NOMO-1 (cell line): ENCODE measurements around the gene PTCH2.
A peak's percentile ranks its signal among the peaks of the same experiment; 100 is the strongest.
"Not testable (repeated sequence)": the region's sequence is repeated elsewhere in the genome, so short reads cannot be mapped to it uniquely, and the experiment has no call there.

Experiments
- DNase-seq, 2 experiments: peaks; one replicate each; lab custom pipeline; 2025; ENCODE audit not compliant: unreplicated experiment in 2 of 2; lab: John Stamatoyannopoulos, UW

PTCH2 gene

DNA sequence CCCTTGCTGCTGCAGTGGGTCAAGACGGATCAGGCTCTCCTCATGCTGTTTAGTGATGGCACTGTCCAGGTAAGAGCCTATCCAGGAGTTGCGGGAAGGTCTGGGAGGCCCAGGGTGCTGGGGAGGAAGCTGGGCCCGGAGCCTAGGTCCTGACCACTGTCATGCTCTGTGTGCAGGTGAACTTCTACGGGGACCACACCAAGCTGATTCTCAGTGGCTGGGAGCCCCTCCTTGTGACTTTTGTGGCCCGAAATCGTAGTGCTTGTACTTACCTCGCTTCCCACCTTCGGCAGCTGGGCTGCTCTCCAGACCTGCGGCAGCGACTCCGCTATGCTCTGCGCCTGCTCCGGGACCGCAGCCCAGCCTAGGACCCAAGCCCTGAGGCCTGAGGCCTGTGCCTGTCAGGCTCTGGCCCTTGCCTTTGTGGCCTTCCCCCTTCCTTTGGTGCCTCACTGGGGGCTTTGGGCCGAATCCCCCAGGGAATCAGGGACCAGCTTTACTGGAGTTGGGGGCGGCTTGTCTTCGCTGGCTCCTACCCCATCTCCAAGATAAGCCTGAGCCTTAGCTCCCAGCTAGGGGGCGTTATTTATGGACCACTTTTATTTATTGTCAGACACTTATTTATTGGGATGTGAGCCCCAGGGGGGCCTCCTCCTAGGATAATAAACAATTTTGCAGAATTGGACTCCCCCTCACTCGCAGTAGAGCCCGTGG is 37.6 kb downstream of the PTCH2 start:
- DNase-seq: no peak

DNA sequence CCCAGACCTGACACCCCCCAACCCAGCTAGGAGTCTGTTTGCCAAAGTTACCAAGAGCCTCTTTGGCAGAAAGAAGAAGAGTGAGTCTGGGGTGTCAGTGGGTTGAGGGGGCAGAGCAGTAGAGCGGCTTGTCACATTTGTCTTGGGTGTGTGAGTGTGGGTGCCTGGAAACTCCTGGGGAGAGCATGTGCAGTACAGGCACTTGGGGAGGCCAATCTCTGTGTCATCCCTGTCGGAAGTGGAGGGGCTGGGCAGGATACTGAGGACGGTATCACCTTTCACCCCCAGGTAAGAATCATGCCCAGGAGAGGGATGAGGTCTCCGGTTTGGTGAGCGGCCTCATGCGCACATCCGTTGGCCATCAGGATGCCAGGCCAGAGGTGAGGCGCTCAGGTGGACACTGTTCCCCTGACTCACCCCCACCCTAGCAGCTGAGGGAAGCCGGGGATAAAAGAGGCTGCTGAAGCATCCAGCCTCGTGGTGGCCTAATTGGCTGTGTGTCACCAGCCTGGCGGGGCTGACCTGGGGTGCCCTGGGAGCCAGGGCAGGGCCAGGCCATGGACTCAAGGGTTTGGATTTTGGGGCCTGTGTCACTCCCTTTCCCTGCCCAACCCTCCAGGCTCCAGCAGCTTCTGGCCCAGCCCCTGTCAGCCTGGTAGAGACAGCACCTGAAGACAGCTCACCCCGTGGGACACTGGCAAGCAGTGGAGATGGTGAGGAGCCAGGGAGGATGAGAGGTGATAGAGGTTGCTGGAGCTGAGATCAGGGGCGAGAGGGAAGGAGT is 39.5 kb downstream of the PTCH2 start:
- DNase-seq: no peak

DNA sequence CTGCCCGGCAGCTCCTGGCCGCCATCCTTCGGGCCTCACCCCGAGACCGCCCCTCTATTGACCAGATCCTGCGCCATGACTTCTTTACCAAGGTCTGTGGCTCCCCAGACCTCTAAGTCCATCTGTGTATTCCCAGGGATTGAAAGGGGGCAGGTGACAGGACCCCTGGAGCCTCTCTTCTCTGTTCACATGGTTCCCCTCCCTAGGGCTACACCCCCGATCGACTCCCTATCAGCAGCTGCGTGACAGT is 40.1 kb downstream of the PTCH2 start:
- DNase-seq: no peak

DNA sequence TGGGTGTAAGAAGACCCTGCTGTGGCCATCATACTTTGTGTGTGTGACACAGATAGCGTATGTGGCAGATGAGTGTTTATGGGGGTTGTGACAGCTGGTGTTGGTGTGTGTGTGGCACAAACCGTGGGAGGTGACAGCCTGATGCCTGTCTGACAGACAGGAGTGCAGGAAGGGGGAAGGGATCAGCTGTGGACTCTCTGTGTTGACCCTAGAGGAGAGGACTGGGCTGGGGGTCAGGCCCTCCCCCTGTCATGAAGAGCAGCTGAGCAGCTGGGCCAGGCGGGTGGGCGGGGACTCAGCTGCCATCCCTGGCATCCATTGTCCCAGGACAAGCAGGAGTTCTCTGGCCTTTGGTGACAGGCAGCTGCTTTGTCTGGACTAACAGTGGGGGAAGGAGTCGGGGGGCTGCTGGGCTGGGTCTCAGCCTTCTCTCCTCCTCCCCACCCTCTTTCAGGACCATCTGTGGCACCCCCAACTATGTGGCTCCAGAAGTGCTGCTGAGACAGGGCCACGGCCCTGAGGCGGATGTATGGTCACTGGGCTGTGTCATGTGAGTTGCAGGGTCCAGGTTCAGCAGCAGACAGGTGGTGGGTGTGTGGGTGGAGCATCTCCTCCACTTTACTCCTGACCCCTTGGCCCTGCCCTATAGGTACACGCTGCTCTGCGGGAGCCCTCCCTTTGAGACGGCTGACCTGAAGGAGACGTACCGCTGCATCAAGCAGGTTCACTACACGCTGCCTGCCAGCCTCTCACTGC is 40.6 kb downstream of the PTCH2 start:
- DNase-seq: no peak

DNA sequence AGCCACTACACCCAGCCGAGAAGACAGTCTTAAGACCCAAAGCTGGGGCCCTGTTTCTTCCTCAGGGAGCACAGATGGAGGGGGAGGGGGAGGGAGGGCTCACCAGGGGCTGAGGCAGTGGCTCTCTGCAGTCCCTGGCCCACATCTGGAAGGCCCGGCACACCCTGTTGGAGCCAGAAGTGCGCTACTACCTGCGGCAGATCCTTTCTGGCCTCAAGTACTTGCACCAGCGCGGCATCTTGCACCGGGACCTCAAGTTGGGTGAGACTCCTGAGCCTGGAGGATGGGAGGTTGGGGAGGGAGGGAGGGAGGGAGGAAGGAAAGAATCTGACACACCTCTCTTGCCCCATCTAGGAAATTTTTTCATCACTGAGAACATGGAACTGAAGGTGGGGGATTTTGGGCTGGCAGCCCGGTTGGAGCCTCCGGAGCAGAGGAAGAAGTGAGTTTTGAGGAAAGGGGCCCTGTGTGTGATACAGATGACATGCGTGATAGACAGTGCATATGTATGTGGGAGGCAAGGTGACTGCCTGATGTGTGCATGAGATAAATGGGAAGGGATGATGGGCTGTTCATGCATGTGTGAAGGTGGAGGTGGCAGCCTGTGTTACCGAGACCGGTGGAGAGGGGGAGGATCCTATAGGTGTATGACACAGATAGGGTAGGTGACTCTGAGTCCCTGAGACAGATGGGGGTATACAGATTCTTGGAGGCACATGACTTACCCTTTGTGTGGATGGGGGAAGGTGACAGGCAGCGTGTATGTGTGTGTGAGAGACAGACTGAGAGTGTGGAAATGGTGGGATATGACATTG is 41.4 kb downstream of the PTCH2 start:
- DNase-seq: no peak

DNA sequence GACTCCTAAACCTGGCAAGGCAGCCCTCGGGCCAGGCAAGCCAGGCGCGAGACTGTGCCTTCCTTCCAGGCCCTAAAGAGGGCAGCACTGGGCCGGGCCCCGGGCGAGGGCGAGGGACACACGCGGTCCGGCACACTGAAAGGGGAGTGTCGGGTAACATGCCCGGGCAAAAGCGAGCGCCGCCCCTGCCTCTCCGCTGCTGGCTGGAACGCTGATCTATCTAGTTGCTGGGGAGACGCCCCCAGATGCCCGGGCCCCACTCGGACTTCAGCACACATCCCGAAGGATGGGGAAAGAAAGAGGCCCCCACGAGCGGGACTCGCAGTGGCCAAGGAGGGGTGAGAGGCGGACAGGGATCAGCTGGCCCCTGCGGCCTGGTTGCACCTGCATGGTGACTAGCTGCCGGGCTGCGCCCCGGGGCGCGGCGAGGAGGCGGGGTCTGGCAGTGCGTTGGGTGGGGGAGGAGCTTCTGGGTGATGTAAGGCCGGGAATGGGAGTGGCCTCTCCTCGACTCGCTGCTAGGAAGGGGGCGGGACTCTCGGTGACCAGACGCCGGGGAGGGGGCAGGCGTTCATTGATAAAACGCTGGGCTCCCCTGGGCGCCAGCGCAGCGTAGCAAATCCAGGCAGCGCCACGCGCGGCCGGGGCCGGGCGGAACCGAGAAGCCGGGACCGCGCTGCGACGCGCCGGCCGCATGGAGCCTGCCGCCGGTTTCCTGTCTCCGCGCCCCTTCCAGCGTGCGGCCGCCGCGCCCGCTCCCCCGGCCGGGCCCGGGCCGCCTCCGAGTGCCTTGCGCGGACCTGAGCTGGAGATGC is 43.1 kb downstream of the PTCH2 start, which contains the start of gene PLK3:
TSS of gene PLK3 (plus strand) at position 608 of the 815 bp plus-strand sequence. CDS start at position 695, 87 bp downstream.
- DNase-seq: peak; percentile 96 to 98

DNA sequence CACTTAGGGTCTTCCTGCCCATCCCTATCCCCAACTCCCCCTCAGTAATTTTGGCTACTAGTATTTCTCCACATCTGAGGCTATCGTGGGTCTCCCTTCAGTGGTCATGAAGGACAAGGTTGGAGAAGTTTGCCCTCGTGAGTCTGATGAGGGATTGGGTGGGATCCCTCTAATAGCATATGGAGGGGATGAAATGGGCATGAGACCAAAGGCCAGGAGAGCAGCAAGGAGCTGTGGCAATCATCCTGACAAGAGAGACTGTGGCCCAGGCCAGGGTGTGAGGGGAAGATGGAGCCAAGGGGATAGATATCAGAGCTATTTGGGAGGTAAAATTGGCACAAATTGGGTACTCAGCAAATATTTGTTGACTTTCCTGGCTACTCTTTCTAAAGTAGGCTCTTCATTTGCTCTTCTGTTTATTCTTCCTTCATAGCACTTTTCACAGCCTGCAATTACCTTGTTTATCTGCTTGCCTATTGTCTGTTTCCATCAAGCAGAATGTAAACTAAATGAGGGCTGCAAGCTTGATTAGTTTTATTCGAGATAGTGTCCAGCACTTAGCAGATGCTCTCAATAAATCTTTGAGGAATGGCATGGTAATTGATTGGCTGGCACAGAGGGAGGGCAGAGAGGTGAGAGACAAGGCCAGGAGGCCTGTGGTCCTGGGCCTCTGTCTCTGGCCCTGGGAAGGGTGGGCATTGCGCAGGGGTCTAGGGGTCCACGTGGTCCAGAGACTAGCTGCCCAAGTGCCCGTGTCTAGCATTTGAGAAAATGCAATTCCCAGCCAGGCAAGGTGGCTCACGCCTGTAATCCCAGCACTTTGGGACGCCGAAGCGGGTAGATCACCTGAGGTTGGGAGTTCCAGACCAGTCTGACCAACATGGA is 44.3 kb downstream of the PTCH2 start:
- DNase-seq: no peak

DNA sequence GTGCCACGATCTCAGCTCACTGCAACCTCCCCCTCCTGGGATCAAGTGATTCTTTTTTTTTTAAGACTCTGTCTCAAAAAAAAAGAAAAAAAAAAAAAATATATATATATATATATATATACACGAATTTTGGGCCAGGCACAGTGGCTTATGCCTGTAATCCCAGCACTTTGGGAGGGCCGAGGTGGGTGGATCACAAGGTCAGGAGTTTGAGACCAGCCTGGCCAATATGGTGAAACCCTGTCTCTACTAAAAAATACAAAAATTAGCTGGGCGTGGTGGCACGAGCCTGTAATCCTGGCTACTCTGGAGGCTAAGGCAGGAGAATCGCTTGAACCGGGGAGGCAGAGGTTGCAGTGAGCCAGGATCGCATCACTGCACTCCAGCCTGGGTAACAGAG is 45.2 kb downstream of the PTCH2 start:
- not testable (repeated sequence) for DNase-seq

DNA sequence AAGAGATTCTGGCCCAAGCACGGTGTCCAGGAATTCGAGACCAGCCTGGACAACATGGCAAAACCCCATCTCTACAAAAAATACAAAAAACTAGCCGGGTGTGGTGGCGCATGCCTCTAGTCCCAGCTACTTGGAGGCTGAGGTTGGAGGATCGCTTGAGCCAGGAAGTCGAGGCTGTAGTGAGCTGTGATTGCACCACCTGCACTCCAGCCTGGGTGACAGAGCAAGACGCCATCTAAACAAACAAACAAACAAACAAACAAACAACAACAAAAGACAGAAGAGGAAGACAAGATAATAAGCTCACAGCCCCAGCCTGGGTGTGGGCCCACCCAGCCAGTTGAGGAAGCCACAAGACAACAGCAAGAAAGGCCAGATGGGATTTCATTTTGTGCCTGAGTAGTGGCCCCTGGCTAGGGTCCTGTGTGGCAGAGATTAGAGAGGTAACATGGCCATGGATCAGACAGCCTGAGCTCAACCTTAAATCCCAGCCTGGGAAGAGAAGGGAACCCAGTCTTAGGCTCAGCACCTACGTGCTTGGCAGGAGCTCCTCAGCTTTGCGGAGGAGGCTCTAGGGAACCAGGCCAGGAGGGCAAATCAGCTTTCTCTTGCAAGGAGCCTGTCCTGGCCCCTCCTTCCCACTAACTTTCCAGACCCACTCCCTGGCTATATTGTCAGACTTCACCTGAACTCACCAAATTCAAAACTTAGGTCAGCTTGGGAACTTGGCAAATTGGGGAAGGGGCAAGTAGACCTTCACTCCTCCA is 50.1 kb downstream of the PTCH2 start:
- no peak for DNase-seq

DNA sequence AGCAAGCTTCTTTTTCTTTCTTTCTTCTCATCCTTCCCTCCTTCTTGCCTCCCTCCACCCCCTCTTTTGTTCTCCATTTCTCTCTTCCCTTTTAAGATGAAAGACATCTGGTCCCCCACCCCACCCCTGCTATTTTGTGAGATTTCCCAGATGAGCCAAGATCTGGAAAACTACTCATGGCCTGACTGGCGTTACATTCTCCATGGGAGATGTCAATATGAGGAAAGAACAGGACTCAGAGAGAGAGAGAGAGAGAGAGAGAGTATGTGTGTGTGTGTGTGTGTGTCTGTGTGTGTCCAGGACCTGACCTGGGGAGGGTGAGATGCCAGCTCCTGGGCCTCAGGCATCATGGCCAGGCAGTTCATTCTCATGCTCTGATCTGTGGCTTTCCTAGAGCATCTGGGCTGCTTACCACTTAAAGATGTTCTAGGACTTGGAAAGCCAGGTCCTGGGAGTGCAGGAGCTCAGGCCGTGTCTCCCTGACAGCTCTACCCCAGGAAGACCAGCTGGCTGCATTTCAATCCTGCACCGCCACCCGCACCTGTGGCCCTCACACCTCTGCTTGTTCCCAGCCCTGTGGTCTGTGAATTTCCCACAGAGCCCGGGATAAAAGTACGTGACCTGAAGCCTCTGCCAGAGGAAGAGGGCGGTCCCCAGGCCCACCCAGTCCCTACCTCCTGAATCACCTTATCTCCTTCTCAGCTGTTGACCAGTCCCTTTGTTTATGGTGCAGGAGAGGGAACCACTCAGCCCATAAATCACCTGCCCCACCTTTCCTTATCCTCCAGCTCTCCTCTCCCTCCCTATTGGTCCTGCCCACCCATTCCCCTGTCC is 51.9 kb downstream of the PTCH2 start:
- no peak for DNase-seq

DNA sequence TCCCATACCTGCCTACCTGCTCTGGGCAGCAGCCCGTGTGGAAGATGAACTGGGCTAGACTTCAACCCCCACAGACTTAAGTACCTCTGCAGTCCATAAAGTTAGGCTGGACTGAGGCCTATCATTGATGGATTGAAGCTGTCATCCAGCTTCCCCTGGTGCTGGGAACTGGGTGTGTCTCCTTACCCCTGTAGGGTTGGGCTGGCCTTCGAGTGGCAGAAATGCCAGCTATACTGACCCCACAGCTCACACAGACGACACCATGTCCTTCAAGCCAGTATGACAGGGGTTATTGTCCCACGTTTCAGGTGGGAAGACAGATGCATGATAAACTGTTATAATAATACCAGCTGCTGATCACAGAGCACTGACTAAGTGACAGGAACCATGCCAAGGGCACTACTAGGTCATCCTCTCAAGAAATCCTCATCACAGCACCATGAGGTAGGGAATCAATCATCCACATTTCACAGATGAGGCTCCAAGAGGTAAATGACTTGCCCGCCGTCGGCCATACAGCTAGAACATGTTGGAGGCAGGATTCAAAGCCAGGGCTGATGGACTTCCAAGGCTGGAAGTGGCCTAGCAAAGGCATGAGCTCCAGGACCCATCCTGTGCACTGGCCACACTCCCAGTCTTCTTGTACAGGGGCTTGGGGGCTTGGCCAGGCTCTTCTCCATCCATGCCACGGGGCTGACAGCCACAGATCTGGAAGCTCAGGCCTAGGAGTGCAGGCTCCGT is 54.8 kb downstream of the PTCH2 start, which contains the start of gene BEST4:
TSS of gene BEST4 (minus strand) at position 51 of the 741 bp plus-strand sequence. CDS start 465 bp downstream, outside the sequence.
- no peak for DNase-seq

DNA sequence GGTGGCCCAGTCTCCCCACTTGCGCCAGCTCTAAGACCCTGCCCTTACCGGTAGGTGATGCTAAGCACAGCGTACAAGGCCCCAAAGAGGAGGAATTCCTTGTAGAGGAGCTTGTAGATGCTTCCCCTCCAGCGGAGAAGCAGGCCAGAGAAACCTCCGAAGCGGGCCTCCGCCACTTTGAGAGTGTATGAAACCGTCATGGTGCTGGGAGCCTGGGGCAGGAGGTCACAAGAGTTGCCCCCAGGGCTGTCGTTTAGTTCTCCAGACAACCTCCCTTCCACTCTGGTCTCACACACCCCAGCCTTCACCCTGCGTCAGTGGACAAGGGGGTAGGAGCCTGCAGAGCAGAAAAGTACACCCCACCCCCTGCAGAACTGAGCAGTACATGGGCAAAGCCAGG is 55.5 kb downstream of the PTCH2 start:
- DNase-seq: no peak

DNA sequence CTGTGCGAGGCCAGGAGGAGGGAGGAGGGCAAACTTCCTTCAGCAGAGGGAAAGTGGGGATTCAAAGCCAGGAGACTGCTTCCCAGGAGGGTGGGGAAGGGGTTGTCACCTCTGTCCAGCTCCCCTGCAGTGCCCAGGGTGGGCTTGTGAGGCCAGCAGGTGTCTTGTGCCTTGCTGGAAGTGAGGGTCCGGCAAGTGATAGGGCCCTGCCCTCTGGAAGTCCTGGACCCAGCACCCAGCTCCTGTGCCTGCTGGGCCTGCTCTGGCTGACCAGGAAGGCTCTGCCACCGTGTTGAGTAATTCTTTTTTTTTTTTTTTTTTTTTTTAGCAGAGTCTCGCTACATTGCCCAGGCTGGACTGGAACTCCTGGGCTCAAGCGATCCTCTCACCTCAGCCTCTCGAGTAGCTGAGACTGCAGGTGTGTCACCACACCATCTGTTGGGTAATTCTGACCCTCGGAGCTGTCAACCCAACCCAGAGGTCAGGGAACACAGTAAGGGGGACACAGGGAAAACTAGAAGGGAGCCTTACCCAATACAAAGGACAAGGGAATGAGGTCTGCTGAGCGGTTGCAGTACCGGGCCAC is 56.1 kb downstream of the PTCH2 start:
- DNase-seq: no peak

DNA sequence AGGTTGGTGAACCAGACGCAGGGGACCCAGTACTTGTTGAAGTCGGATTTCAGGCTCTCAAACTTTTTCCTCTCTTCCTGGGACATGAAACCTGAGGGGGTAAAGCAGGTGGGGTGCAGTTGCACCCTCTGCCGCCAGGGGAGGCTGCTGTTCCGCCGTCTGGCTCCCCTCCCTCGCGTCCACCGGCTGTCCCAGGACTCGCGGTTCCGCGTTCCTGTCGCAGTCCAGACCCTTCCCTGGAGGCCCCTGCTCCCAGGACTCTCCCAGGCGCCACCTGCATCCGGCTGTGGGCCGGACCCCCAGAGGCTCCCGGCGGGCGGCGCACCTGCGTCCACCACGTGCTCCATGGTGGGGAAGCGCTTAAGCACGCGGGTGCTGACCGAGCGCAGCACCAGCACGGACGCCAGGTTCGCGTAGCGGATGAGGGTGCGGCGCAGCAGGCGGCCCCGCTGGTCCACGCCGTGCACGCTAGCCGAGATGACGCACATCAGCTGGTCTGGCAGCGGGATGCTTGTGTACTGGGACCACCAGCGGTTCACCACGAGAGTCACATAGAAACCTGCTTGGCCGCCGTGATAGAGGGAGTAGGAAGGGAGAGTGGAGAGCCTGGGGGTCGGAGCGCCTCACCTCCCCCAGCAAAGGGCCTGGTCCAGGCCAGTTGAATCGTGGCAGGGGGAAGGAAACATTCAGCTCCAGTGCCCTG is 56.8 kb downstream of the PTCH2 start:
- peak; percentile 57 to 60 for DNase-seq

DNA sequence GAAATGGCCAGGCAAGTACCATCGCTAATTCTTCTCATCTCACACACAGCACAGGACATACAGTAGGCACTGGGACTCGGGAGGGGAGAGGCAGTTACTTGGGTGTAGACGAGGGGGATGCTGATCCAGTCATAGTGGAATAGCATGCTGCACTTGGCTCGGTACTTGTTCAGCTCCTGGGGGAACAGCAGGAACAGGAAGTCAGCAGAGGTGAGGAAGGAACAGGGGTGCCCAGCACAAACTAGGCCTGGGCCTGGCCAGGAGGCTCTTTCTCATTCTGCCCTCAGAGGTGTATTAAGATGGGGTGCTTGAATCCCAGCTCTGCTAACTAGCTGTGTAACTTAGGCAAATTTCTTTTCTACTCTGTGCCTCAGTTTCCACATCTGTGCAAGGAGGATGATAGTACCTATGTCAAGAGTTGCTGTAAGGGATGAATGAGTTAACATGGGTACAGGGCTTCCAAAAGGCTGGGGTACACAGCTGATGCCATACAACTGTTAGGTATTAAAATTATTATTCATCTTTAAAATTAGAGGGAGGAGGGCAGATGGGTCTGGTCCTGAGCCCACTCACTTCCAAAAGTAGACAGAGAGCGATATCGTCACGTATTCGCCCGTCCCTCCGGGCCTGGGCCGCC is 57.4 kb downstream of the PTCH2 start:
- DNase-seq: no peak
